Upper lobe of left lung (tissue), 6 donors: ENCODE measurements around the gene NT5M. TPM values are rescaled to one million over a fixed set of nuclear protein-coding genes. Genes with fewer than 3 reads are reported as not detected.

Source experiments
- ATAC-seq, 2 donors: fragments of 200-7000 bp; cut with Tn5 transposase; one replicate each; pipeline ENCODE4 v1.9.1; 2022; ENCODE audit warnings: mild to moderate bottlenecking in 2 of 2, moderate library complexity in 2 of 2; ENCODE audit not compliant: low FRiP score in 2 of 2
- DNase-seq, 2 donors: peaks; one replicate each; pipeline ENCODE4 v3.0.0-alpha.2; 2019 to 2020
- H3K27ac ChIP-seq, 4 donors: fragments of 200-600 bp; sonication (generic); one replicate each; pipeline ENCODE4 v1.5.1; 2016 to 2019
- H3K27me3 ChIP-seq, 4 donors: fragments of 200-600 bp; sonication (generic); one replicate each; pipeline ENCODE4 v1.5.1; 2017 to 2019
- H3K36me3 ChIP-seq, 4 donors: fragments of 200-600 bp; sonication (generic); one replicate each; pipeline ENCODE4 v1.5.1; 2016 to 2019
- H3K4me1 ChIP-seq, 4 donors: fragments of 200-600 bp; sonication (generic); one replicate each; pipeline ENCODE4 v1.5.1; 2018 to 2019
- H3K4me3 ChIP-seq, 4 donors: fragments of 200-600 bp; sonication (generic); one replicate each; pipeline ENCODE4 v1.5.1; 2017 to 2019; ENCODE audit warnings: mild to moderate bottlenecking in 2 of 4, moderate library complexity in 1 of 4
- H3K9me3 ChIP-seq, 4 donors: fragments of 200-600 bp; sonication (generic); one replicate each; pipeline ENCODE4 v1.5.1; 2018 to 2019
- CTCF ChIP-seq, 6 experiments: fragments of 450-650 bp in 4 of 6; fragments of 200-600 bp in 2 of 6; sonication (generic) in 2 of 6; IDR thresholded peaks; one replicate each; pipeline ENCODE4 v1.5.1; 2016 to 2019; ENCODE audit warnings: antibody characterized with exemption in 6 of 6
- EP300 ChIP-seq, 4 donors: sonication (generic); formaldehyde crosslinking; IDR thresholded peaks; one replicate each; pipeline ENCODE4 v1.5.1; 2017; ENCODE audit warnings: antibody characterized with exemption in 4 of 4, control low read depth in 2 of 4
- POLR2A ChIP-seq, 4 donors: fragments of 450-650 bp; IDR thresholded peaks; one replicate each; pipeline ENCODE4 v1.5.1; 2016 to 2017; ENCODE audit warnings: antibody characterized with exemption in 4 of 4, mild to moderate bottlenecking in 2 of 4
- POLR2AphosphoS5 ChIP-seq, 2 donors: sonication (generic); formaldehyde crosslinking; IDR thresholded peaks; one replicate each; pipeline ENCODE4 v1.5.1; 2017; ENCODE audit warnings: antibody characterized with exemption in 2 of 2
- WGBS, 2 donors: methylation state at CpG; one replicate each; pipeline ENCODE4 v1.1.5; 2017 to 2018; 5-methylcytosine and 5-hydroxymethylcytosine counted together
- total RNA-seq, 6 donors: library from RNA; depleted of rRNA in 4 of 6; stranded (reverse); fragments of >200 nt in 4 of 6; gene quantifications; one replicate each; pipeline versions ENCODE4 v1.1.0 to v1.2.1, GENCODE V29; 2016 to 2021
- donor health status: DM: no; HTN: no; CAD: no; lungs with moderate emphysema.
- donor health status: DM: no; HTN: yes; CAD: no; lungs with severe emphysema.

NT5M gene
- total RNA-seq, 6 donors from 2014 or later: 1.2 to 3.7 (median 1.8) TPM

GRCh38 chr17:17258011-17258410, 45.2 kb upstream of the NT5M start:
- no peak for TF ChIP-seq EP300 (IDR thresholded peaks at IDR 0.05)
- TF ChIP-seq CTCF (IDR thresholded peaks at IDR 0.05): no peak
- no peak for TF ChIP-seq POLR2A (IDR thresholded peaks at IDR 0.05)
- no peak for TF ChIP-seq POLR2AphosphoS5 (IDR thresholded peaks at IDR 0.05)
- no peaks in the 10 kb centered on the region for H3K27me3 ChIP-seq
- H3K9me3 ChIP-seq: no peaks in the 10 kb centered on the region
- no peak overlapping the region for H3K27ac ChIP-seq
- 90 to 92% methylated on average over 7 of the region's 7 CpGs for WGBS, 2 donors
- peaks cover 26 to 96% (median 73%) of the 10 kb centered on the region in 4 donors for H3K36me3 ChIP-seq
- no peaks in the 10 kb centered on the region for H3K4me1 ChIP-seq
- no peak overlapping the region for H3K4me3 ChIP-seq
- ATAC-seq (no peak), DNase-seq (no peak)

- no peak overlapping the region for H3K27ac ChIP-seq
- H3K4me1 ChIP-seq: no peaks in the 10 kb centered on the region
- H3K36me3 ChIP-seq: peaks cover 32 to 94% (median 66%) of the 10 kb centered on the region in 4 donors
- no peaks in the 10 kb centered on the region for H3K27me3 ChIP-seq
- TF ChIP-seq POLR2A (IDR thresholded peaks at IDR 0.05): no peak
- TF ChIP-seq EP300 (IDR thresholded peaks at IDR 0.05): no peak
- TF ChIP-seq CTCF (IDR thresholded peaks at IDR 0.05): no peak
- TF ChIP-seq POLR2AphosphoS5 (IDR thresholded peaks at IDR 0.05): no peak
- H3K9me3 ChIP-seq: no peaks in the 10 kb centered on the region
- no peak overlapping the region for H3K4me3 ChIP-seq
- no peak for DNase-seq
- whole genome bisulfite sequencing, 2 donors: 90 to 91% methylated on average over 4 of the region's 4 CpGs
- no peak for ATAC-seq
Observed at GRCh38 chr17:17258998-17259397, 44.2 kb upstream of the NT5M start.

GRCh38 chr17:17264430-17264829, 38.7 kb upstream of the NT5M start:
- no peak for TF ChIP-seq EP300 (IDR thresholded peaks at IDR 0.05)
- TF ChIP-seq POLR2AphosphoS5 (IDR thresholded peaks at IDR 0.05): no peak
- no peak for TF ChIP-seq POLR2A (IDR thresholded peaks at IDR 0.05)
- TF ChIP-seq CTCF (IDR thresholded peaks at IDR 0.05): no peak
- ATAC-seq (peak in 1 of 2 donors; percentile 46), DNase-seq (peak in 1 of 2 donors; percentile 44)
- Histone ChIP-seq H3K4me3 (no peak overlapping the region), H3K27ac (no peak overlapping the region), H3K4me1 (no peaks in the 10 kb centered on the region), H3K27me3 (no peaks in the 10 kb centered on the region), H3K9me3 (no peaks in the 10 kb centered on the region), H3K36me3 (peaks cover 40 to 98% (median 74%) of the 10 kb centered on the region in 4 donors)
- WGBS, 2 donors: 61 to 66% methylated on average over 2 of the region's 2 CpGs

- Histone ChIP-seq H3K4me3 (no peak overlapping the region), H3K9me3 (no peaks in the 10 kb centered on the region), H3K36me3 (peaks cover 29 to 93% (median 78%) of the 10 kb centered on the region in 4 donors), H3K27ac (no peak overlapping the region), H3K27me3 (no peaks in the 10 kb centered on the region), H3K4me1 (peaks cover 0 to 1% (median 0%) of the 10 kb centered on the region in 4 donors)
- WGBS, 2 donors: 90 to 94% methylated on average over 9 of the region's 9 CpGs
- DNase-seq (no peak), ATAC-seq (no peak)
- no peak for TF ChIP-seq CTCF (IDR thresholded peaks at IDR 0.05)
- TF ChIP-seq POLR2AphosphoS5 (IDR thresholded peaks at IDR 0.05): no peak
- TF ChIP-seq EP300 (IDR thresholded peaks at IDR 0.05): no peak
- TF ChIP-seq POLR2A (IDR thresholded peaks at IDR 0.05): no peak
Observed at GRCh38 chr17:17269926-17270773, 33.0 kb upstream of the NT5M start.
